Measurements from ENCODE around the gene UBE2R2. TPM values are rescaled to one million over a fixed set of nuclear protein-coding genes. Genes with fewer than 3 reads are reported as not detected.

Gene UBE2R2
- total and polyA plus RNA-seq, 2 donors (not counting 3 experiments of a cell fraction or from before 2014, with no cell fraction given): 23.9 to 54.3 TPM

DNA sequence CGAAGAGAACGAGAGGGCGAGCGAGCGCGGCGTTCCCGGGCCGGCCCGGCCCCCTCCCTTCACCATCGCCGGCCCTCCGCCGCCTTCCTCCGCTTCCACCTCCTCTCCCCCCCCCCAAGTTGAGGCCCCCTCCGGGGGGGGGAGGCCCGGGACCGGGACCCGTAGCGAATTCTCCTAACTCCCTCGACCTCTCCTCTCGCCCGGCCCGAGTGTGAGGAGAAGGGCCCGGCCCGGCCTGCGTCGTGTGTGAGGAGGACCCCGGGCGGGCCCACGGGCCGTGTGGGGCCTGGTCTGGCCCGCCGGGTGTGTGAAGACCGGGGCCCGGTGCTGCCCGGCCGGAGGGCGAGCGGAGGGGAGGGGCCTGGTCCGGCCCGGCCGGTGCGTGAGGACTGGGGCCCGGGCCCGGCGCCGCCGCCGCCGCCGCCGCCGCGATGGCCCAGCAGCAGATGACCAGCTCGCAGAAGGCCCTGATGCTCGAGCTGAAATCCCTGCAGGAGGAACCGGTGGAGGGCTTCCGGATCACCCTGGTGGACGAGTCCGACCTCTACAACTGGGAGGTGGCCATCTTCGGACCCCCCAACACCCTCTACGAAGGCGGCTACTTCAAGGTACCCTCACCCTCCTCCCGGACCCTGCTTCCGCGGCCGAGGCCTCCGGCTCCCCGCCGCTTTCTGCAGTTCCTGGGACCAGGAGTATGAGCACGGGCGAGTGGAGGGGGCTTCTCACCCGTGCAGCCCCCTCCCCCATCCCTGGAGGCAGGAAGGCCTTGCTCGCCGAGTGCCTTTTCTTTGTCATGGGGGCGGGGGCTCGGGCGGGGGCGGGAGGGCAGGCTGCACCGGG, 587 bp downstream of the UBE2R2 start:
- H3K27me3 ChIP-seq (ENCODE audit: control insufficient read depth in 2 of 2, insufficient read depth in 2 of 2, low read length in 2 of 2): no peaks in the 10 kb centered on the region
- CTCF ChIA-PET: interaction anchor here (0.6 to 1.6 kb wide), 6 partner anchors 10 to 39 kb away, joined by 3 to 4 read pairs (median 4); no protein-coding TSS in a partner anchor
- DNase-seq (ENCODE audit: low read depth, low spot score) (peak; percentile 79), FAIRE-seq (no peak)
- peak overlapping the region; percentile 95 for H3K27ac ChIP-seq (ENCODE audit: insufficient read depth, low read depth, low read length)
- peak overlapping the region; percentile 67 to 97 (median 83) for H3K4me3 ChIP-seq (replicated peaks in 1 of 3; ENCODE audit: insufficient read depth in 1 of 3, low read depth in 1 of 3, low read length in 3 of 3)
- peak overlapping the region; percentile 29 for H3K4me2 ChIP-seq (ENCODE audit: insufficient read depth, low read length)
- H3K4me1 ChIP-seq (ENCODE audit: control insufficient read depth, extremely low read depth, insufficient read depth, low read length): peaks cover 42% of the 10 kb centered on the region
- no peak for TF ChIP-seq MYC (IDR thresholded peaks at IDR 0.05; ENCODE audit: low read depth, low read length)
- TF ChIP-seq, protein P1, sequence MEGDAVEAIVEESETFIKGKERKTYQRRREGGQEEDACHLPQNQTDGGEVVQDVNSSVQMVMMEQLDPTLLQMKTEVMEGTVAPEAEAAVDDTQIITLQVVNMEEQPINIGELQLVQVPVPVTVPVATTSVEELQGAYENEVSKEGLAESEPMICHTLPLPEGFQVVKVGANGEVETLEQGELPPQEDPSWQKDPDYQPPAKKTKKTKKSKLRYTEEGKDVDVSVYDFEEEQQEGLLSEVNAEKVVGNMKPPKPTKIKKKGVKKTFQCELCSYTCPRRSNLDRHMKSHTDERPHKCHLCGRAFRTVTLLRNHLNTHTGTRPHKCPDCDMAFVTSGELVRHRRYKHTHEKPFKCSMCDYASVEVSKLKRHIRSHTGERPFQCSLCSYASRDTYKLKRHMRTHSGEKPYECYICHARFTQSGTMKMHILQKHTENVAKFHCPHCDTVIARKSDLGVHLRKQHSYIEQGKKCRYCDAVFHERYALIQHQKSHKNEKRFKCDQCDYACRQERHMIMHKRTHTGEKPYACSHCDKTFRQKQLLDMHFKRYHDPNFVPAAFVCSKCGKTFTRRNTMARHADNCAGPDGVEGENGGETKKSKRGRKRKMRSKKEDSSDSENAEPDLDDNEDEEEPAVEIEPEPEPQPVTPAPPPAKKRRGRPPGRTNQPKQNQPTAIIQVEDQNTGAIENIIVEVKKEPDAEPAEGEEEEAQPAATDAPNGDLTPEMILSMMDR (IDR thresholded peaks at IDR 0.05; ENCODE audit: extremely low read depth in 1 of 2, insufficient read depth in 1 of 2, low read depth in 1 of 2, low read length in 2 of 2): peak in 1 of 2 donors; percentile 57
- TF ChIP-seq FOS (IDR thresholded peaks at IDR 0.05; ENCODE audit: borderline replicate concordance, insufficient read depth, low read length): no peak
- TF ChIP-seq POLR2A (IDR thresholded peaks at IDR 0.05; ENCODE audit: low read depth, low read length): peak; percentile 74
- peak; percentile 57 for TF ChIP-seq POLR2AphosphoS5 (IDR thresholded peaks at IDR 0.05; ENCODE audit: insufficient read depth, low read depth, low read length)
- POLR2A ChIA-PET: interaction anchor here (0.7 kb wide), 1 partner anchor 205 kb away, joined by 5 read pairs; no protein-coding TSS in a partner anchor
- no peak overlapping the region for H2AFZ ChIP-seq (ENCODE audit: low read depth, low read length)
- peak overlapping the region; percentile 80 for H3K9ac ChIP-seq (replicated peaks; ENCODE audit: extremely low read depth, insufficient read depth, low read length)
- no peaks in the 10 kb centered on the region for H3K9me3 ChIP-seq (replicated peaks; ENCODE audit: control insufficient read depth, insufficient read depth, low read length)
- H4K20me1 ChIP-seq (replicated peaks; ENCODE audit: control insufficient read depth, extremely low read depth, insufficient read depth, low read length): no peaks in the 10 kb centered on the region
- H3K36me3 ChIP-seq (ENCODE audit: control insufficient read depth in 2 of 2, extremely low read depth in 1 of 2, insufficient read depth in 2 of 2, low read length in 2 of 2): no peaks in the 10 kb centered on the region
- H3K79me2 ChIP-seq (ENCODE audit: control insufficient read depth, insufficient read depth, low read length): peaks cover 54% of the 10 kb centered on the region
- dilution Hi-C loops (cut with MboI; ENCODE audit: extremely low pct_ligation_motif_present, low sequenced_read_pairs): no loop called here
- intact Hi-C loops (cut with micrococcal nuclease): loop anchor here (10.0 kb wide), 1 partner anchor 227 kb away; the partner anchor contains the start of gene UBAP2
- H3K9me1 ChIP-seq (replicated peaks; ENCODE audit: control insufficient read depth, extremely low read depth, insufficient read depth, low read length): no peaks in the 10 kb centered on the region
- no TSS peak for BruUV-seq (replicated peaks)
